ENCODE measurements around the gene AOX1.

DNA sequence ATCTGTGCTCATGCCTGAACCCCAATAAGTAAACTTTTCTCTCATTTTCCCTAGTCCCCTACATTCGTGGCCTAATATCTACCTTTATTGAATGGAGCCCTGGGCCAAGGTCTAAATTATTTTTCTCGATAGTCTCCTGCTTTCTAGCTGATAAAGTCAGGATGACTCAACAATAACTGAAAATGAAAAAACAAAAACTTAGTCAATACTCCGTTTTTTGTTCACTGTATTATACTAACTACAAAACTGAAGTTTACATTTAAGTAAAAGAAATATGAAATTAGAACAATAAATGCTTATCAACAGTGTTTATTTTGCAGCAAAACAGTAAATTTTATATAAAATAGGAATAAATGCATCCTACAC lies 32.2 kb downstream of the AOX1 start:
- no peak for TF ChIP-seq POLR2A (IDR thresholded peaks at IDR 0.05)
- TF ChIP-seq, protein P1, sequence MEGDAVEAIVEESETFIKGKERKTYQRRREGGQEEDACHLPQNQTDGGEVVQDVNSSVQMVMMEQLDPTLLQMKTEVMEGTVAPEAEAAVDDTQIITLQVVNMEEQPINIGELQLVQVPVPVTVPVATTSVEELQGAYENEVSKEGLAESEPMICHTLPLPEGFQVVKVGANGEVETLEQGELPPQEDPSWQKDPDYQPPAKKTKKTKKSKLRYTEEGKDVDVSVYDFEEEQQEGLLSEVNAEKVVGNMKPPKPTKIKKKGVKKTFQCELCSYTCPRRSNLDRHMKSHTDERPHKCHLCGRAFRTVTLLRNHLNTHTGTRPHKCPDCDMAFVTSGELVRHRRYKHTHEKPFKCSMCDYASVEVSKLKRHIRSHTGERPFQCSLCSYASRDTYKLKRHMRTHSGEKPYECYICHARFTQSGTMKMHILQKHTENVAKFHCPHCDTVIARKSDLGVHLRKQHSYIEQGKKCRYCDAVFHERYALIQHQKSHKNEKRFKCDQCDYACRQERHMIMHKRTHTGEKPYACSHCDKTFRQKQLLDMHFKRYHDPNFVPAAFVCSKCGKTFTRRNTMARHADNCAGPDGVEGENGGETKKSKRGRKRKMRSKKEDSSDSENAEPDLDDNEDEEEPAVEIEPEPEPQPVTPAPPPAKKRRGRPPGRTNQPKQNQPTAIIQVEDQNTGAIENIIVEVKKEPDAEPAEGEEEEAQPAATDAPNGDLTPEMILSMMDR (IDR thresholded peaks at IDR 0.05): no peak

Data from lower leg skin (tissue), 3 donors.